ENCODE data around the gene MTAP. TPM values are rescaled to one million over a fixed set of nuclear protein-coding genes. Genes with fewer than 3 reads are reported as not detected.
A peak's percentile ranks its signal among the peaks of the same experiment; 100 is the strongest.

The MTAP gene
- 139 and 177 TPM in 2 replicates for total RNA-seq (2022)
- Bru-seq, nascent RNA: percentile 97 among the genes with signal in this experiment
- BruChase-seq, experiment 1, labeled RNA remaining after a 6-hour chase: percentile 96 among the genes with signal in this experiment
- BruChase-seq, experiment 2, labeled RNA remaining after a 2-hour chase: percentile 99 among the genes with signal in this experiment
- long read RNA-seq, full-length matches to known transcripts: 170 of 213 reads
- long read RNA-seq, partial matches to known transcripts: 12 of 213 reads
- long read RNA-seq, other reads (novel, unspliced or antisense): 31 of 213 reads

- peak; percentile 89 for DNase-seq
- Mint-ChIP-seq H3K27me3 (ENCODE audit: unreplicated experiment) (no peaks in the 10 kb centered on the region), H3K36me3 (ENCODE audit: insufficient read depth, unreplicated experiment) (peaks cover 66% of the 10 kb centered on the region), H3K4me3 (ENCODE audit: low read depth, unreplicated experiment) (peak within 1 kb of the TSS; percentile 99), H3K27ac (ENCODE audit: unreplicated experiment) (peak within 1 kb of the TSS; percentile 92), H3K9me3 (ENCODE audit: low read depth, unreplicated experiment) (no peaks in the 10 kb centered on the region), H3K4me1 (ENCODE audit: low read depth, unreplicated experiment) (peaks cover 36% of the 10 kb centered on the region)
- no TSS peak for BruUV-seq (replicated peaks)
- CTCF ChIA-PET: interaction anchor here (0.6 to 0.7 kb wide), 4 partner anchors 12 to 158 kb away, joined by 3 to 6 read pairs (median 4); no protein-coding TSS in a partner anchor
- intact Hi-C loops (cut with micrococcal nuclease; ENCODE audit: unreplicated experiment): no loop called here
- TF ChIP-seq, protein P1, sequence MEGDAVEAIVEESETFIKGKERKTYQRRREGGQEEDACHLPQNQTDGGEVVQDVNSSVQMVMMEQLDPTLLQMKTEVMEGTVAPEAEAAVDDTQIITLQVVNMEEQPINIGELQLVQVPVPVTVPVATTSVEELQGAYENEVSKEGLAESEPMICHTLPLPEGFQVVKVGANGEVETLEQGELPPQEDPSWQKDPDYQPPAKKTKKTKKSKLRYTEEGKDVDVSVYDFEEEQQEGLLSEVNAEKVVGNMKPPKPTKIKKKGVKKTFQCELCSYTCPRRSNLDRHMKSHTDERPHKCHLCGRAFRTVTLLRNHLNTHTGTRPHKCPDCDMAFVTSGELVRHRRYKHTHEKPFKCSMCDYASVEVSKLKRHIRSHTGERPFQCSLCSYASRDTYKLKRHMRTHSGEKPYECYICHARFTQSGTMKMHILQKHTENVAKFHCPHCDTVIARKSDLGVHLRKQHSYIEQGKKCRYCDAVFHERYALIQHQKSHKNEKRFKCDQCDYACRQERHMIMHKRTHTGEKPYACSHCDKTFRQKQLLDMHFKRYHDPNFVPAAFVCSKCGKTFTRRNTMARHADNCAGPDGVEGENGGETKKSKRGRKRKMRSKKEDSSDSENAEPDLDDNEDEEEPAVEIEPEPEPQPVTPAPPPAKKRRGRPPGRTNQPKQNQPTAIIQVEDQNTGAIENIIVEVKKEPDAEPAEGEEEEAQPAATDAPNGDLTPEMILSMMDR (IDR thresholded peaks at IDR 0.05; ENCODE audit: unreplicated experiment): no peak
These were observed at the start of gene MTAP for GRCh38 chr9:21802418-21803000. Gene MTAP (plus strand): TSS chr9:21802636. CDS start chr9:21802749, 113 bp downstream.

DNA sequence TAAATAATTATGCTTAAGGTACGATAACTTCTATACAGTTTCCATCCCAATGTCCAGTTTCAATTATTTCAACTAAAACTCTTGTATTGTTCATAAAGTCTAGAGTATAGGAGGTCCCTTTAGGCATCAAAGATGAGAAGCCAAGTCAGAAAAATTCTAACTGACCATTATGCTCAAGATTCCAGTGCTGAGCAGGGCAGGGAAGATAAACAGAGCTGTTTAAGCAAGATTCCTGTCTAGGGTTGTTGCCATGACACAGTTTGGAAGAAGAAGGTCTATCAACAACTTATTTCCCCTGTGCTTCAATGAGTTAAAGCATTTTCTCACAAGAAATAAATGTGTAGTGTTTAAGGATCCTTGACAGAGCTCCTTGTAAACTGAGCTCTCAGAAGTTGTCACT, 48.9 kb upstream of the MTAP start:
- no peaks in the 10 kb centered on the region for H3K9me3 Mint-ChIP-seq (ENCODE audit: low read depth, unreplicated experiment)
- no peak for DNase-seq
- no peak overlapping the region for H3K27ac Mint-ChIP-seq (ENCODE audit: unreplicated experiment)
- TF ChIP-seq, protein P1 (IDR thresholded peaks at IDR 0.05; ENCODE audit: unreplicated experiment): no peak
- H3K36me3 Mint-ChIP-seq (ENCODE audit: insufficient read depth, unreplicated experiment): no peaks in the 10 kb centered on the region
- H3K4me1 Mint-ChIP-seq (ENCODE audit: low read depth, unreplicated experiment): peaks cover 8% of the 10 kb centered on the region
- CTCF ChIA-PET: no interaction called here
- no peaks in the 10 kb centered on the region for H3K27me3 Mint-ChIP-seq (ENCODE audit: unreplicated experiment)
- intact Hi-C loops (cut with micrococcal nuclease; ENCODE audit: unreplicated experiment): no loop called here
- H3K4me3 Mint-ChIP-seq (ENCODE audit: low read depth, unreplicated experiment): no peak overlapping the region
- no TSS peak for BruUV-seq (replicated peaks)

DNA sequence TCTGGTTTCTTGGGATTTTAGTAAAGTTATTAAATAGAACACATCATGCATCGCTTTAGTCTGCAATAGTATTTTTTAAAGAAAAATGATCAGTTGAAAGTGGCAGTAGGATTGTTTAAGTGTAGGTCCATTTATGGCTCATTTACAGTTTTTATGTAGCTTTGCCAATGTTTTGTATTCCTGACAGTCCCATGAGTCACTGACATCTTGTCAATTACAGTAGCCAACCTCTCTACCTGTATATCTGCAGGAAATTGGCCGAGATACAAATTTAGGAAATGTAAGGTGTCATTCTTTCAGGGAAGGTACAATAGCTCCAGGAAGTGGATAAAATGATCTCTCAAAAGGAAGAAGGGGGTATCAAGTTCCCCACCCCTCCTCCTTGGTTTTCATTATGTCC, 47.7 kb upstream of the MTAP start:
- peaks cover 8% of the 10 kb centered on the region for H3K4me1 Mint-ChIP-seq (ENCODE audit: low read depth, unreplicated experiment)
- CTCF ChIA-PET: no interaction called here
- no peak overlapping the region for H3K4me3 Mint-ChIP-seq (ENCODE audit: low read depth, unreplicated experiment)
- H3K27me3 Mint-ChIP-seq (ENCODE audit: unreplicated experiment): no peaks in the 10 kb centered on the region
- intact Hi-C loops (cut with micrococcal nuclease; ENCODE audit: unreplicated experiment): no loop called here
- no peak for DNase-seq
- BruUV-seq (replicated peaks): no TSS peak
- H3K9me3 Mint-ChIP-seq (ENCODE audit: low read depth, unreplicated experiment): no peaks in the 10 kb centered on the region
- TF ChIP-seq, protein P1 (IDR thresholded peaks at IDR 0.05; ENCODE audit: unreplicated experiment): no peak
- H3K27ac Mint-ChIP-seq (ENCODE audit: unreplicated experiment): no peak overlapping the region
- H3K36me3 Mint-ChIP-seq (ENCODE audit: insufficient read depth, unreplicated experiment): no peaks in the 10 kb centered on the region

GRCh38 chr9:21758540-21758939, 43.9 kb upstream of the MTAP start:
- intact Hi-C loops (cut with micrococcal nuclease; ENCODE audit: unreplicated experiment): no loop called here
- TF ChIP-seq, protein P1 (IDR thresholded peaks at IDR 0.05; ENCODE audit: unreplicated experiment): no peak
- Mint-ChIP-seq H3K27ac (ENCODE audit: unreplicated experiment) (no peak overlapping the region), H3K36me3 (ENCODE audit: insufficient read depth, unreplicated experiment) (no peaks in the 10 kb centered on the region), H3K4me1 (ENCODE audit: low read depth, unreplicated experiment) (peaks cover 8% of the 10 kb centered on the region), H3K27me3 (ENCODE audit: unreplicated experiment) (no peaks in the 10 kb centered on the region), H3K4me3 (ENCODE audit: low read depth, unreplicated experiment) (no peak overlapping the region), H3K9me3 (ENCODE audit: low read depth, unreplicated experiment) (peaks cover 2% of the 10 kb centered on the region)
- no peak for DNase-seq
- no TSS peak for BruUV-seq (replicated peaks)
- CTCF ChIA-PET: no interaction called here
